MM.1S (cell line): ENCODE measurements around the gene ORC3.

Experiments used
- EZH2 ChIP-seq: fragments of 300-600 bp; sonication (generic); optimal IDR thresholded peaks from 2 replicates; pipeline ENCODE3; 2017; ENCODE audit warnings: low read depth, mild to moderate bottlenecking, antibody characterized with exemption, low read length, mixed read lengths
- EZH2phosphoT487 ChIP-seq: fragments of 300-600 bp; sonication (generic); IDR thresholded peaks from 2 replicates; pipeline ENCODE4 v1.6.1; 2018; ENCODE audit warnings: antibody characterized with exemption, low read length
- TF ChIP-seq, protein P1 (sequence below): fragments of 300-600 bp; sonication (generic); IDR thresholded peaks from 2 replicates; pipeline ENCODE4 v1.5.1; 2016; ENCODE audit warnings: antibody characterized with exemption, low read length, mixed read lengths

DNA sequence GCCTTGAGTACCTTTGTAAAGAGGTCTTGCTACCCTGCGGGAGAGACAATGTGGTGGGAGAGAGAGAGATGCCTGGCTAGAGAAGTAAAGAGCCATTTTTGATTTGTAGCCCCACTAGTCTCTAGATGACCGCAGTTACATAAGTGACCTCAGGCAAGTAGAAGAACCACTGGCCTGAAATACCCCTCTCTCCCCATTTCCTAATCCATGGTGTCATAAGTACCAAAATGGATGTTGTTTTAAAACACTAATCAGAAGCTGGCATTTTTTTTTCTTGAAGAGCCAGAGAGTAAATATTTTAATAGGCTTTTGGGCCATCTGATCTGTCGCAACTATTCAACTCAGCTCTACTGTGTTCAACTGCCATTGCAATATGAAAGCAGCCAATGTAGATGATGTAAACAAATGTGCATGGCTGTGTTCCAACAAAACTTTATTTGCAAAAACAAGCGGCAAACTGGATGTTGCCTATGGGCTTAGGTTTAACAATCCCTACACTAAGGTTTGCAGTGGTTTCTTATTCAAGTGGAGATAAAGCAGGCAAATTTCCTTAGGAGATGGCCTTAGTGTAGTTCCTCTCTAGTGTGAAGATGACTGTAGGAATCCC lies 36.7 kb upstream of the ORC3 start:
- TF ChIP-seq, protein P1, sequence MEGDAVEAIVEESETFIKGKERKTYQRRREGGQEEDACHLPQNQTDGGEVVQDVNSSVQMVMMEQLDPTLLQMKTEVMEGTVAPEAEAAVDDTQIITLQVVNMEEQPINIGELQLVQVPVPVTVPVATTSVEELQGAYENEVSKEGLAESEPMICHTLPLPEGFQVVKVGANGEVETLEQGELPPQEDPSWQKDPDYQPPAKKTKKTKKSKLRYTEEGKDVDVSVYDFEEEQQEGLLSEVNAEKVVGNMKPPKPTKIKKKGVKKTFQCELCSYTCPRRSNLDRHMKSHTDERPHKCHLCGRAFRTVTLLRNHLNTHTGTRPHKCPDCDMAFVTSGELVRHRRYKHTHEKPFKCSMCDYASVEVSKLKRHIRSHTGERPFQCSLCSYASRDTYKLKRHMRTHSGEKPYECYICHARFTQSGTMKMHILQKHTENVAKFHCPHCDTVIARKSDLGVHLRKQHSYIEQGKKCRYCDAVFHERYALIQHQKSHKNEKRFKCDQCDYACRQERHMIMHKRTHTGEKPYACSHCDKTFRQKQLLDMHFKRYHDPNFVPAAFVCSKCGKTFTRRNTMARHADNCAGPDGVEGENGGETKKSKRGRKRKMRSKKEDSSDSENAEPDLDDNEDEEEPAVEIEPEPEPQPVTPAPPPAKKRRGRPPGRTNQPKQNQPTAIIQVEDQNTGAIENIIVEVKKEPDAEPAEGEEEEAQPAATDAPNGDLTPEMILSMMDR: no peak
- TF ChIP-seq EZH2phosphoT487 (no peak), EZH2 (no peak)
